C1 segment of cervical spinal cord (tissue), 14 donors: ENCODE data around the gene SLC38A9.
A peak's percentile ranks its signal among the peaks of the same experiment; 100 is the strongest.
"Not testable (repeated sequence)": the region's sequence is repeated elsewhere in the genome, so short reads cannot be mapped to it uniquely, and the experiment has no call there.

Source experiments
- DNase-seq, 14 donors: peaks; one replicate each; lab custom pipeline; 2025; lab: John Stamatoyannopoulos, UW

Gene SLC38A9, protein sequence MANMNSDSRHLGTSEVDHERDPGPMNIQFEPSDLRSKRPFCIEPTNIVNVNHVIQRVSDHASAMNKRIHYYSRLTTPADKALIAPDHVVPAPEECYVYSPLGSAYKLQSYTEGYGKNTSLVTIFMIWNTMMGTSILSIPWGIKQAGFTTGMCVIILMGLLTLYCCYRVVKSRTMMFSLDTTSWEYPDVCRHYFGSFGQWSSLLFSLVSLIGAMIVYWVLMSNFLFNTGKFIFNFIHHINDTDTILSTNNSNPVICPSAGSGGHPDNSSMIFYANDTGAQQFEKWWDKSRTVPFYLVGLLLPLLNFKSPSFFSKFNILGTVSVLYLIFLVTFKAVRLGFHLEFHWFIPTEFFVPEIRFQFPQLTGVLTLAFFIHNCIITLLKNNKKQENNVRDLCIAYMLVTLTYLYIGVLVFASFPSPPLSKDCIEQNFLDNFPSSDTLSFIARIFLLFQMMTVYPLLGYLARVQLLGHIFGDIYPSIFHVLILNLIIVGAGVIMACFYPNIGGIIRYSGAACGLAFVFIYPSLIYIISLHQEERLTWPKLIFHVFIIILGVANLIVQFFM

DNA sequence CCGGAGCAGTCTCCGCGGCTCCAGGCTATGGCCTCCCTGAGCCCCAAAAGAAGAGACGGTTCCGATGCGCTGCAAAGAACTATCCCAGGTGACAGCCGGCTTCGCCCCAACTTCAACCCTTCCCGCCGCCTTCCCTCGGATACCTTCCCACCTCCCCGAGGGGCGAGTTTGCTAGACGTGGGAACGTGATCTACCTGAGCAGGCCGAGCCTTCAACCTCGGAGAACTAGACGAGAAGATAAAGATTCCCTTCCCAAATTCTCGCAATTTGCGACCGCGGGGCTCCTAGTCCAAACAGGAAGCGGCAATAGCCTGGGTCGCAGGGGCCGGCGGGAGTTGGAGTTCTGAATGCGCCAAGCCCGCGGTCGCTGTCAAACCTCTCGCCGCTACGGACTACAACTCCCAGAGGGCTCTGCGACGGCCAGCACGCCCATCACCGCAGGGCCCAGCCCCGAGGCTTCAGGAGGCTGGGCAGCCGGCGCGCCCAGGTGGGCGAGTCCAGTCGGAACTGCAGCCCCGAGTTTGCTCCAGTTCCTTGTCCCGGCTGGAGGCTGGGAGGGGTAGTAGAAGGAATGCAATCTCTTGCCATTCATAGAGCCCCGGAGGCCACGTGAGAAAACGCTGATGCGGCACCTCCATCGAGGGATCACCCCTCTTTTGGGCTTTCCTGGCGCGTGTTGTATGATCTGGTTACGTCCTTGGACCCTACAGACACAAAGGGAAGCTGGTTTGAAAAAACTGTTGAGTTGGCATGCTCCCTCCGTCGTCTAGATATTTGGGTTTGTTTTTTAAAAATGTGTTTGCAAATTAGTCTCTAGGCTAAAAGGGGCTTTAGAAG lies at the start of gene SLC38A9:
SLC38A9 (minus strand) TSS at position 302 of the 837 bp plus-strand sequence. CDS start 14,366 bp downstream, outside the sequence.
- DNase-seq: peak; percentile 45 to 95 (median 90)

- DNase-seq: not testable (repeated sequence)
These were observed 49.6 kb upstream of the SLC38A9 start for GRCh38 chr5:55761721-55762120.

DNA sequence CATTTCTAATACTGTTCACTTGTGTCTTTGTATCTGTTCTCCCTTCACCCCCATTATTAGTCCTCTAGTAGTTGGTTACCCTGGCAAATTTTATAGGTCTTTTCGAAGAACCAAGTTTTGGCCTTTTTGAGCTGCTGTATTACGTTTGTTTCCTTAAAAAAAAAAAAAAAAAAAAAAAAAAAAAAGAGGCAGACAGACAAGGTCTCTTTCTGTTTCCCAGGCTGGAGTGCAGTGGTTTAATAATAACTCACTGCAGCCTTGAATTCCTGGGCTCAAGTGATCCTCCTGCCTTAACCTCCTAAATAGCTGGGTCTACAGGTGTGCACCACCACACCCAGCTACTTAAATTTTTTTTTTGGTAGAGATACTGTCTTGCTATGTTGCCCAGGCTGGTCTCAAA lies 46.6 kb upstream of the SLC38A9 start:
- DNase-seq: no peak

DNA sequence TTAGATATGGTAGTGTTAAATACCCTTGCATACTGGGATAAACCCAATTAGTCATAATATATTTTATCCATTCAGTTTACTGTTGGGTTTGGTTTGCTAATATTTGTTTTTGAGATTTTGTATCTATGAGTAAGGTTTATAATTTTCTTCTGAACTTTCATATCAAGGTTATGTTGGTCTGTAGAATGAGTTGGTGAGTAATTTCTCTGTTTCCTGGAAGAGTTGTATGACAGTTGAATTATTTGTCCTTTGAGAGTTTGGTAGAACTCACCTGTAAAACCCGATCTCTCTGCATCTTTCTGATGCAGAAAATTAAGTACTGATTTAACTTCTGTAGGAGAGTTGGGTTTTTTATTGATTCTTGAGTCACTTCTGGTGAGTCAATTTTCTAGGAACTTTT lies 46.1 kb upstream of the SLC38A9 start:
- DNase-seq: no peak

- DNase-seq: no peak
These were observed 38.4 kb upstream of the SLC38A9 start for GRCh38 chr5:55750499-55750898.

GRCh38 chr5:55750063-55750462 lies 37.9 kb upstream of the SLC38A9 start:
- no peak for DNase-seq

GRCh38 chr5:55749387-55749786 lies 37.3 kb upstream of the SLC38A9 start:
- DNase-seq: no peak

GRCh38 chr5:55747778-55748318 lies 35.7 kb upstream of the SLC38A9 start:
- no peak for DNase-seq

DNA sequence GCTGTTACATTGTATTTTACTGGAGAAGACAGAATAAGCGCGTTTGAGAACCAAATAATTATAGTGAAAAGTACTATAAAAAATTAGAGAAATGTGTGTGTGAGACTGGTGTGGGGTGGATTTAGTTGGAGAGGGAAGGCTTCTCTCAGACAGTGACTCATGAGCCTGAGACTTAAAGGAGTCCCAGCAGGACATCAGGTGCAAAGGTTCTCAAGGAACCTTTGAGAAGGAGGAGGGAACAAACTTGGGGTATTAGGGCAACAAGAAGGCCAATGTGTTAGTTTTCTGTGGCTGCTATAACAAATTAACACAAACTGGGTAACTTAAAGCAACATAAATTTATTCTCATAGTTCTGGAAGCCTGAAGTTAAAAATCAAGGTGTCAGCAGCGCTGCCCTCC lies 30.7 kb upstream of the SLC38A9 start:
- DNase-seq: no peak

DNA sequence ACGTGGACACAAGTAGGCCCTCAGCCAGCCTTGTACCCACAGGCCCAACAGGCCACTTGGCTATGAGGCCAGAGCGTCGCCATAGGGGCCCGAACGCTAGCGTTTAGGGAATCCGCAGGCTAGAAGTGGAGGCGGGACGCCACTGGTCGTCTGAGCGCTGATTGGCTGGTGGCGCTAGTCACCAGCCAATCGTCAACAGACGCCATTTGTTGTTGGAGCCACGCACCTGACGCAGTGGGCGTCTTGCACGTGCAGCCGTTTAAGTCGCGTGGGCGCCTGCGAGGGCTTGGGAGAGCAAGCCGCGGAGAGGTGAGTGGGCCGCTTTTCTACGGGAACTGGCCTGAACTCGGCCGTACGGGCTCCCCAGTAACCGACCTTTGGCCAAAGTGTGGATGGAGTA lies 25.7 kb upstream of the SLC38A9 start, which contains the start of gene DDX4:
DDX4 (plus strand) TSS at position 269 of the 400 bp plus-strand sequence. CDS start 903 bp downstream, outside the sequence.
- no peak for DNase-seq

DNA sequence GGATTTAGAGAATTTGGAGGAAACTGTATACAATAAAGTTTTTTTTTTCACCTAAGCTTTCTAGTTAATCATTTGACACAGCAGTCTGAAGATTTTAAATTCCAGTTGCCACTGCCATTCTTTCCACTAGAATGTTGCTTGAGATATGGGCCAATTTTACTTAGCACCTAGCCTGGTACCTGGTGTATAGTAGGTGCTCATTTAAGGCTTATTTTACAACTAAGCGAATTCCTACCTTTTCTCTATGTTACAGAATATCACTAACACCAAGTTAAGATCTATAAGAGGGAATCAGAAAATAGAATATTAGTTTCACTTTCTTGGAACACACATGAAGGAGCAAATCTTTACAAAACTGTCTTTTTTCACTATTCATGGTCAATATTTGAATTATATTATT lies 22.5 kb upstream of the SLC38A9 start:
- DNase-seq: no peak

DNA sequence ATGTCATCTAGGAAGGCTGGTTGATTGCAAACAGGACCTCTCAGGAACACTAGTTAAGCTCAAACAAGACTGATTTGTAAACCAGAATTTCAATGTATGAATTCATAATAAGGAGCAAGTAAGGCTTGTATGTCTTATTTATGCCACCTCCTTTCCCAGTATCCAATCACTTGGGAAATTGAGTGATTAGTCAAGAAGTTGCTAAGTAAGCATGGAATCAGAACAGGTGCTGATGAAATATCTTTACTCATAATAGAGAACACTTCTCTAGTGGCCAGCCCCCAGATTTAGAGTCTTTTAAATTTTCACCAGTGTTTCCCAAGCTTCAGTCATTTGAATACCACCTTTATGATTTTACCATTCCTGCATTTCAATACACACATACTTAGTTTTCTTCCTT lies 20.5 kb upstream of the SLC38A9 start:
- no peak for DNase-seq

DNA sequence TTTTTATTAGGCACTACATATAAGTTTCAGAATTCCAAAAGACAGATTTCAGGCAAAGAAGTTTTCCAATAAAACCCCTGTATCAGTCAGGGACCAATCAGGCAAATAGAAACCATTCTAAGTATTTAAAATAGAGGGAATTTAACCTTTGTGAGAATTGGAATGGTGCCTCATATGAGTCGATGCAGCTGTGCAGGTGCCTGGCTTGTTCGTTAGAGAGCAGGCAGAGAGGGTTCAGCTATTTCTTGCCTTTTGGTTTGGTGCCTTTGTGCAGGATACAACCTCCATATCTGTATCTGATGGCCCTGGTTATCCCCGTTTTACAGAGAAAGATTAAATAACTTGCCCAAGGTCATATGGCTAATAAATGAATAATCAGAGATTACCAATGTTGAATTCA lies 19.7 kb upstream of the SLC38A9 start:
- DNase-seq: no peak

DNA sequence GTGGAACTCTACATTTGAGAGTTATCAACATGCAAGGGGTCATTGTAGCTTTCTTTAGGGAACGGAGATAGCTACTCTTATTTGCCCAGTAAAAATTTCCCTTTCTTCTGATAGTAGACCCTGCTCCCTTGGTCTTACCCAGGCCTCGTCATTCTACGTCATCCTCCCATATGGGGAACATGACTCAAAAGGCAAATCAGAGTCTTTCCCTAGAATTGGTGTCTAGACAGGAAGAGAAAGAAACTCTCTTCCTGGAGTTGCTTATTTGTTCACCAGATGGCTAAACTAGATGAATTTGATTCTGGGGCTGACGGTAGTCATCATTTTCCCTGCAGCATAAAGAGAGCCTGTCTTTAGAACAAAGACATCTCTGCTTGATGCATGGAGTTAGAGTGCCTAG lies 12.2 kb upstream of the SLC38A9 start:
- no peak for DNase-seq

DNA sequence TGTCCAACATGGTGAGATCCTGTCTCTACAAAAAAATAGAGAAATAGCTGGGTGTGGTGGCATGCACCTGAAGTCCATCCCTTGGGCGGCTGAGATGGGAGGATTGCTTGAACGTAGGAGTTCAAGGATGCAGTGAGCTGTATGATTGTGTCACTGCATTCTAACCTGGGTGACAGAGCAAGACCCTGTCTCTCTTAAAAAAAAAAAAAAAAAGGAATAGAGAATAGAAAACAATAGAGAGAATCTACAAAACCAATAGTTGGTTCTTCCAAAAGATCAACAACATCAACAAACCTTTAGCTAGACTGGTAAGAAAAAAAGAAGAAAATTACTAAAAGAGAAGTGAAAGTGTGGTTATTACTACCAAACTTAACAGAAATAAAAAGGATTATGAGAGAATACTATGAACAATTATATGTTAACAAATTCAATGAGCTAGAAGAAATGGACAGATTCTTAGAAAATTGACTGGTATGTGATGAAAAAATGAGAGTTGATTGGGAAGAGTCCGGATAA lies 8.1 kb upstream of the SLC38A9 start:
- DNase-seq: no peak

GRCh38 chr5:55719026-55719425 lies 6.9 kb upstream of the SLC38A9 start:
- not testable (repeated sequence) for DNase-seq

DNA sequence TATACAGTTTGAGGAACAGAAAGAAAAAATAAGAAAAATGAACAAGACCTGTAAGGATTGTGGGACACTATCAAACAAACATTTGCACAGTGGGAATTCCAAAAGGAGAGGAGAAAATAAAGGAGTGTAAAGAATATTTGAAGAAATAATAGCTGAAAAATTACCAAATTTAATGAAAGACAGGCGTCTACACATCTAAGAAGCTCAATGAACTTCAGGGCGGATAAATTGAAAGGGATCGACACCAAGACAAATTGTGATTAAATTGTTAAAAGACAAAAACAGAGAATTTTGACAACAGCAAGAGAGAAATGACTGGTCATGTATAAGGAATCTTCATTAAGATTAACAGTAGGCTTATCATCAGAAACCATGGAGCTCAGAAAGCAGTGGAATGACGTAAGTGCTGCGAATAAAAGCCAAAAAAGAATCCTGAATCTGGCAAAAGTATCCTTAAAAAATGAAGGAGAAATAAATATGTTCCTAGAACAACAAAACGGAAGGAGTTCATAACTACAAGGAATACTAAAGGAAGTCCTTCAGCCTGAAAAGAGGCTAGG lies 3.5 kb upstream of the SLC38A9 start:
- DNase-seq: no peak

- no peak for DNase-seq
These were observed 2.6 kb upstream of the SLC38A9 start for GRCh38 chr5:55714749-55715148.

- no peak for DNase-seq
These were observed 2.2 kb upstream of the SLC38A9 start for GRCh38 chr5:55714339-55714738.

GRCh38 chr5:55713871-55714270 lies 1.7 kb upstream of the SLC38A9 start:
- no peak for DNase-seq

DNA sequence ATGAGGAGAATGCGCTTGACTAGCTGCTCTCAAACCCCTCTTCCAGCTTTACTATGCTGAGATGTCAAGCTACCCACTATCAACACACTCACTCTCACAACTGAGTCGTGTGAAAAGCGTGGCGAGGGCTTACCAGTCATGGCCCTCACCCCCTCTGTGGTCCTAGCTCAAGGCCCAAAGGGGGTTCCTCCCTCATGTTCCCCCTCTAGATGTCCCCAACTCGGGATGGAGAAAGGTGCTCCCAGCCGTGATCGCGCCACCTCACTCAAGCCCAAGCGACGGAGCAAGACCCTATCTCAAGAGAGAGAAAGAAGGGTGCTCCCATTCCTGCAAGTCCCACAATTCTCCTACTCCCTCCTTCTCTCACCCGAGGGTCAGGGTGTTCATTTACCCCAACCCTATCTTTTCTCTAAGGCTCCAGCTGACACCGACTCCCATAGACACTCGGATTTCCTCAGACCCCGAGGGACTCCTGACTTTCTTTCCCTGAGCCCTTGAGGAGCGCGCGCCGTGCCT lies 559 bp downstream of the SLC38A9 start:
- peak in 1 of 14 donors; percentile 30 for DNase-seq
